H1 (cell line): Measurements from ENCODE around the gene SMG5. TPM values are rescaled to one million over a fixed set of nuclear protein-coding genes. Genes with fewer than 3 reads are reported as not detected.

Experiments used
- BRCA1 ChIP-seq: IDR thresholded peaks from 2 replicates; pipeline ENCODE4 v1.6.1; 2012; ENCODE audit warnings: low read depth, low read length, improper control_type of control experiment
- HDAC2 ChIP-seq, 2 experiments: fragments of 300-600 bp in 1 of 2; sonication (generic) in 1 of 2; IDR thresholded peaks; 2 replicates each; pipeline ENCODE4 v1.6.1; 2011 to 2012; ENCODE audit warnings: low read depth in 2 of 2, low read length in 2 of 2, mild to moderate bottlenecking in 2 of 2, moderate library complexity in 2 of 2, borderline replicate concordance in 1 of 2, inconsistent platforms in 1 of 2
- JUN ChIP-seq: IDR thresholded peaks from 2 replicates; pipeline ENCODE4 v1.6.1; 2011; ENCODE audit warnings: low read depth, mild to moderate bottlenecking, improper control_type of control experiment, low read length
- NRF1 ChIP-seq: IDR thresholded peaks from 2 replicates; pipeline ENCODE4 v1.6.1; 2011; ENCODE audit warnings: mild to moderate bottlenecking, low read depth, low read length, improper control_type of control experiment
- RBBP5 ChIP-seq: IDR thresholded peaks from 2 replicates; pipeline ENCODE4 v1.7.1; 2012; ENCODE audit warnings: low read depth, mild to moderate bottlenecking, inconsistent platforms, low read length, moderate library complexity, borderline replicate concordance
- SP1 ChIP-seq: IDR thresholded peaks from 2 replicates; pipeline ENCODE4 v1.6.1; 2011; ENCODE audit warnings: low read depth, low read length
- polyA plus RNA-seq, 7 experiments: library from polyadenylated mRNA; depleted of rRNA in 3 of 7; stranded (reverse) in 5 of 7; unstranded in 2 of 7; fragments of >200 nt in 5 of 7; fragments of 200-250 nt in 2 of 7; gene quantifications; 1 replicate in 5 of 7; 2 replicates in 1 of 7; 4 replicates in 1 of 7; pipeline versions ENCODE4 v1.2.1 to v1.2.3, GENCODE V29; 2011 to 2013; ENCODE audit warnings: missing spikeins in 2 of 7, mixed read lengths in 2 of 7
- total RNA-seq: library from RNA; stranded (reverse); fragmentation: NEBNext Ultra II Directional; extraction: Animal tissue kit (Norgen Biotek cat#: 25700); gene quantifications from 2 replicates; pipeline ENCODE4 v1.2.1, GENCODE V29; 2021

The SMG5 gene
- total and polyA plus RNA-seq, 2 of the 8 experiments (the other 6 are each of a cell fraction or from before 2014, with no cell fraction given): 32.7 to 98.0 TPM

DNA sequence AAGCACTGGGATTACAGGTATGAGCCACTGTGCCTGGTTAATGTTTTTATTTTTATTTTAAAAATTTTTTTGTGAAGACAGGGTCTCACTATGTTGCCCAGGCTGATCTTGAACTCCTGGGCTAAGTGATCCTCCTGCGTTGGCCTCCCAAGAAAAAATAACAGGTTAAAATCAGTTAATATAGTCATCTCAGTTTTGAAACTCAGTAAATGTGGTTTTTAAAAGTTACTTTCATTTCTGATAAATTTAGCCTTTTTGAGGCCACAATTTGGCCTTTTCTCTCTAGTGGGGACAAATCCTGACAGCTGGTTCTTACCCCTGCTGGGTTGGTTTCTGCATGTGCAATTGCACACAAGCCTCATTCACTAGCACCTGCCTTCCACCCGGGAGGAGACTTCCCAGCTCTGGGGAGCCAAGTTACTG is 56.5 kb downstream of the SMG5 start (continued):
- TF ChIP-seq JUN: no peak
- TF ChIP-seq NRF1: no peak
- TF ChIP-seq HDAC2 (IDR thresholded peaks at IDR 0.05; ENCODE audit: borderline replicate concordance in 1 of 2, low read depth in 2 of 2, low read length in 2 of 2): no peak
- TF ChIP-seq RBBP5: no peak
- TF ChIP-seq BRCA1: no peak
- no peak for TF ChIP-seq SP1
